Measurements from ENCODE around the gene ANAPC7.

Gene ANAPC7

GRCh38 chr12:110347767-110348166 is 55.7 kb downstream of the ANAPC7 start:
- in situ Hi-C loops (cut with HindIII; ENCODE audit: low sequenced_read_pairs), result no loop called here
- H3K4me3 ChIP-seq (ENCODE audit: low read depth, low read length), result no peak overlapping the region
- TF ChIP-seq, protein P1, sequence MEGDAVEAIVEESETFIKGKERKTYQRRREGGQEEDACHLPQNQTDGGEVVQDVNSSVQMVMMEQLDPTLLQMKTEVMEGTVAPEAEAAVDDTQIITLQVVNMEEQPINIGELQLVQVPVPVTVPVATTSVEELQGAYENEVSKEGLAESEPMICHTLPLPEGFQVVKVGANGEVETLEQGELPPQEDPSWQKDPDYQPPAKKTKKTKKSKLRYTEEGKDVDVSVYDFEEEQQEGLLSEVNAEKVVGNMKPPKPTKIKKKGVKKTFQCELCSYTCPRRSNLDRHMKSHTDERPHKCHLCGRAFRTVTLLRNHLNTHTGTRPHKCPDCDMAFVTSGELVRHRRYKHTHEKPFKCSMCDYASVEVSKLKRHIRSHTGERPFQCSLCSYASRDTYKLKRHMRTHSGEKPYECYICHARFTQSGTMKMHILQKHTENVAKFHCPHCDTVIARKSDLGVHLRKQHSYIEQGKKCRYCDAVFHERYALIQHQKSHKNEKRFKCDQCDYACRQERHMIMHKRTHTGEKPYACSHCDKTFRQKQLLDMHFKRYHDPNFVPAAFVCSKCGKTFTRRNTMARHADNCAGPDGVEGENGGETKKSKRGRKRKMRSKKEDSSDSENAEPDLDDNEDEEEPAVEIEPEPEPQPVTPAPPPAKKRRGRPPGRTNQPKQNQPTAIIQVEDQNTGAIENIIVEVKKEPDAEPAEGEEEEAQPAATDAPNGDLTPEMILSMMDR (IDR thresholded peaks at IDR 0.05; ENCODE audit: low read depth, low read length, missing control alignments), result no peak
- DNase-seq (ENCODE audit: low read depth), result no peak

GRCh38 chr12:110345963-110346362 is 57.5 kb downstream of the ANAPC7 start:
- H3K4me3 ChIP-seq (ENCODE audit: low read depth, low read length), result no peak overlapping the region
- in situ Hi-C loops (cut with HindIII; ENCODE audit: low sequenced_read_pairs), result no loop called here
- no peak for DNase-seq (ENCODE audit: low read depth)
- TF ChIP-seq, protein P1 (IDR thresholded peaks at IDR 0.05; ENCODE audit: low read depth, low read length, missing control alignments), result no peak

- DNase-seq (ENCODE audit: low read depth), result no peak
- H3K4me3 ChIP-seq (ENCODE audit: low read depth, low read length), result no peak overlapping the region
- TF ChIP-seq, protein P1 (IDR thresholded peaks at IDR 0.05; ENCODE audit: low read depth, low read length, missing control alignments), result no peak
- in situ Hi-C loops (cut with HindIII; ENCODE audit: low sequenced_read_pairs), result no loop called here
Observed at GRCh38 chr12:110345176-110345661, 58.3 kb downstream of the ANAPC7 start.

DNA sequence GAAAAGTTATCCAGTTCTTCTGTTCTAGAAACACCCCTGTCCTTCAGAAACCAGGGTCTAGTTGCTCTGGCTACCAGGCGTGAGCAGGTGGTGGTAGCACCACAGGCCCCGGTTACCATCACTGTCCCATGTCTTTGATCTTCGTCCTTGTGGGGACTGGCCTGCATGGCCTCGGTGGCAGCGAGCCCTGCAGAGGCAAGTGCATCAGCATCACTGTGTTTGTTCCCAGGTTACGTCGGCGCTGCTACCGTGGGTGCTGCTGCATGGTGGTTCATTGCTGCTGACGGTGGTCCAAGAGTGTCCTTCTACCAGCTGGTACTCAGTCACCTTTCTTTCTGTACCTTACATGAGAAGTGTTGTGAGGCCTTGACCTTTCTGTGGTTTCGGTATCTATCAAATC is 58.9 kb downstream of the ANAPC7 start:
- TF ChIP-seq, protein P1 (IDR thresholded peaks at IDR 0.05; ENCODE audit: low read depth, low read length, missing control alignments), result no peak
- DNase-seq (ENCODE audit: low read depth), result no peak
- in situ Hi-C loops (cut with HindIII; ENCODE audit: low sequenced_read_pairs), result no loop called here
- no peak overlapping the region for H3K4me3 ChIP-seq (ENCODE audit: low read depth, low read length)

- DNase-seq (ENCODE audit: low read depth), result no peak
- in situ Hi-C loops (cut with HindIII; ENCODE audit: low sequenced_read_pairs), result no loop called here
- H3K4me3 ChIP-seq (ENCODE audit: low read depth, low read length), result no peak overlapping the region
- TF ChIP-seq, protein P1 (IDR thresholded peaks at IDR 0.05; ENCODE audit: low read depth, low read length, missing control alignments), result no peak
Observed at GRCh38 chr12:110343736-110344555, 59.6 kb downstream of the ANAPC7 start.

DNA sequence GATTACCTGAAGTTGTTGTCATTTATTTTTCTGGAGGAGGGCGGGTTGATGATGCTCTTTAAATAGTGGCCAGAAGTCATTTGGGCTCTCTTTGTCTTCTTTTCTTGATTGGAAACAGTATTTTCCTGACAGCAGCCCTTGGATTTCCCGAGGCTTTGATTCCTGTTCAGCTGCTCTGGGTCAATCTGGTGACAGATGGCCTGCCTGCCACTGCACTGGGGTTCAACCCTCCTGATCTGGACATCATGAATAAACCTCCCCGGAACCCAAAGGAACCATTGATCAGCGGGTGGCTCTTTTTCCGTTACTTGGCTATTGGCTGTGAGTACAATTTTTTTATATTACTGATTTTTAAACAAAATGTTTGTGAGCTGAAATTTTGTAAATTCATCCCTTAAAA is 60.4 kb downstream of the ANAPC7 start:
- TF ChIP-seq, protein P1 (IDR thresholded peaks at IDR 0.05; ENCODE audit: low read depth, low read length, missing control alignments), result no peak
- no peak for DNase-seq (ENCODE audit: low read depth)
- H3K4me3 ChIP-seq (ENCODE audit: low read depth, low read length), result no peak overlapping the region
- in situ Hi-C loops (cut with HindIII; ENCODE audit: low sequenced_read_pairs), result no loop called here
